OCI-LY3 (cell line): ENCODE results near the gene GSN.

Experiments used
- EZH2phosphoT487 ChIP-seq: fragments of 200-600 bp; shearing (Covaris generic); IDR thresholded peaks from 2 replicates; pipeline ENCODE4 v1.6.1; 2018; ENCODE audit warnings: antibody characterized with exemption, mixed run types, low read depth
- TF ChIP-seq, protein P1 (sequence below): fragments of 200-600, 300-600 bp; sonication (generic); IDR thresholded peaks from 2 replicates; pipeline ENCODE4 v1.5.1; 2014; ENCODE audit warnings: antibody characterized with exemption, low read length, low read depth

DNA sequence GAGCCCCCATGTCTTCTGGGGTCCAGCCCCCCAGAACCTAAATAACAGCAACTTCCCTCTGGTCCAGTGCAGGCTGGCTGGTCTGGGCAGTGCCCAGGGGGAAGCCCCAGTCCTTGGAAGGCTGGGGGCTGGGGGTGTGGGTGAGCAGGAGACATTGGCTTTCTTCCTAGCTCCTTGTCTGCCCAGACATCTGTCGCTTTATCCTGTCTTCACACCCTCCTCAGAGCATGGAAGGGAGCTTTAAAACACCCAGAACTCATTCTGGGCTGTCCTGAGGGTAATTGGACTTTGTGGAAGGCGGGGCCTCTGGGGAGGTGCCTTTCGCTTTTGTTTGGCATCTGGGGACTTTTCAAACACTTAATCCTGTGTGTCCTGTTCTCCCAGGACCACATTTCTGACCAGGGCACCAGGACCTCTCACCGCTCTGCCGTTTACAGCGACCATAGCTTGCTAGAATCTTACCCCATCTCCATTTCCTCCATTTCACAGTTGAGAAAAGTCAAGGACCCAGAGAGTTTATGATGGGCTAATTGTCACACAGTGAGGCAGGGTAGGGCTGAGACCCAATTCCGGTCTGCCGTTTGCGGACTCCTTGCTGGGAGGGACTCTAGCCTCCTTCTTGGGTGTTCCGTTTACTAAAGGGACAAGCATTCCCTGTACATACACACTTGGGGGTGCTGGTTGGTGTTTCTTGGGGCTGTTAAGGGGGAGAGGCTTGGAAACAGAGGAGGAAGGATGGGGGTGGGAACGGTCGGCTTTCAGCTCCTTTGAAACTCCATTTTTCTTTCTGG is 1.1 kb downstream of the GSN start:
- TF ChIP-seq, protein P1, sequence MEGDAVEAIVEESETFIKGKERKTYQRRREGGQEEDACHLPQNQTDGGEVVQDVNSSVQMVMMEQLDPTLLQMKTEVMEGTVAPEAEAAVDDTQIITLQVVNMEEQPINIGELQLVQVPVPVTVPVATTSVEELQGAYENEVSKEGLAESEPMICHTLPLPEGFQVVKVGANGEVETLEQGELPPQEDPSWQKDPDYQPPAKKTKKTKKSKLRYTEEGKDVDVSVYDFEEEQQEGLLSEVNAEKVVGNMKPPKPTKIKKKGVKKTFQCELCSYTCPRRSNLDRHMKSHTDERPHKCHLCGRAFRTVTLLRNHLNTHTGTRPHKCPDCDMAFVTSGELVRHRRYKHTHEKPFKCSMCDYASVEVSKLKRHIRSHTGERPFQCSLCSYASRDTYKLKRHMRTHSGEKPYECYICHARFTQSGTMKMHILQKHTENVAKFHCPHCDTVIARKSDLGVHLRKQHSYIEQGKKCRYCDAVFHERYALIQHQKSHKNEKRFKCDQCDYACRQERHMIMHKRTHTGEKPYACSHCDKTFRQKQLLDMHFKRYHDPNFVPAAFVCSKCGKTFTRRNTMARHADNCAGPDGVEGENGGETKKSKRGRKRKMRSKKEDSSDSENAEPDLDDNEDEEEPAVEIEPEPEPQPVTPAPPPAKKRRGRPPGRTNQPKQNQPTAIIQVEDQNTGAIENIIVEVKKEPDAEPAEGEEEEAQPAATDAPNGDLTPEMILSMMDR: no peak
- no peak for TF ChIP-seq EZH2phosphoT487
